Esophagus squamous epithelium (tissue), 5 donors: Measurements from ENCODE around the gene MEF2D. TPM values are rescaled to one million over a fixed set of nuclear protein-coding genes. Genes with fewer than 3 reads are reported as not detected.

Source experiments
- DNase-seq: peaks from one replicate; lab custom pipeline; 2025; lab: John Stamatoyannopoulos, UW
- H3K27ac ChIP-seq, 4 donors: fragments of 200-600 bp; sonication (generic); one replicate each; pipeline ENCODE4 v1.5.1; 2016 to 2019; ENCODE audit warnings: mild to moderate bottlenecking in 1 of 4
- H3K27me3 ChIP-seq, 4 donors: fragments of 200-600 bp; sonication (generic); 1 replicate in 3 of 4; 2 replicates in 1 of 4; pipeline versions ENCODE4 v1.5.1 to v1.6.0; 2017 to 2021; ENCODE audit warnings: antibody characterized with exemption in 1 of 4
- H3K36me3 ChIP-seq, 3 donors: fragments of 200-600 bp; sonication (generic); one replicate each; pipeline ENCODE4 v1.5.1; 2016 to 2019
- H3K4me1 ChIP-seq, 3 donors: fragments of 200-600 bp; sonication (generic); one replicate each; pipeline ENCODE4 v1.5.1; 2017 to 2019
- H3K4me3 ChIP-seq, 4 donors: fragments of 200-600 bp; sonication (generic); 1 replicate in 3 of 4; 2 replicates in 1 of 4; pipeline ENCODE4 v1.5.1; 2016 to 2019; ENCODE audit warnings: mild to moderate bottlenecking in 2 of 4, moderate library complexity in 1 of 4
- H3K9me3 ChIP-seq, 3 donors: fragments of 200-600 bp; sonication (generic); one replicate each; pipeline ENCODE4 v1.5.1; 2016 to 2019
- POLR2A ChIP-seq, 4 donors: fragments of 450-650 bp; IDR thresholded peaks; one replicate each; pipeline ENCODE4 v1.6.1; 2017; ENCODE audit warnings: antibody characterized with exemption in 4 of 4, mild to moderate bottlenecking in 4 of 4, moderate library complexity in 3 of 4
- WGBS, 2 donors: methylation state at CpG; one replicate each; pipeline ENCODE4 v1.1.5; 2018; 5-methylcytosine and 5-hydroxymethylcytosine counted together
- intact Hi-C: fragments of 100-400 bp; cut with DNase I; formaldehyde crosslinking; loops from one replicate; pipeline ENCODE4 v1.15.0; 2022
- total RNA-seq, 4 donors: library from RNA; depleted of rRNA; stranded (reverse); fragments of >200 nt; gene quantifications; one replicate each; pipeline ENCODE4 v1.1.0, GENCODE V29; 2016
- TF ChIP-seq, protein P1 (sequence below), 6 experiments: fragments of 450-650 bp in 4 of 6; fragments of 200-600 bp in 2 of 6; sonication (generic) in 2 of 6; IDR thresholded peaks; one replicate each; pipeline ENCODE4 v1.5.1; 2016 to 2019; ENCODE audit warnings: antibody characterized with exemption in 6 of 6, mild to moderate bottlenecking in 4 of 6, moderate library complexity in 4 of 6
- donor health status: DM: yes; HTN: yes; CAD: no.

MEF2D gene
- total RNA-seq, 4 donors from 2014 or later: 9.1 to 30.1 (median 12.1) TPM

DNA sequence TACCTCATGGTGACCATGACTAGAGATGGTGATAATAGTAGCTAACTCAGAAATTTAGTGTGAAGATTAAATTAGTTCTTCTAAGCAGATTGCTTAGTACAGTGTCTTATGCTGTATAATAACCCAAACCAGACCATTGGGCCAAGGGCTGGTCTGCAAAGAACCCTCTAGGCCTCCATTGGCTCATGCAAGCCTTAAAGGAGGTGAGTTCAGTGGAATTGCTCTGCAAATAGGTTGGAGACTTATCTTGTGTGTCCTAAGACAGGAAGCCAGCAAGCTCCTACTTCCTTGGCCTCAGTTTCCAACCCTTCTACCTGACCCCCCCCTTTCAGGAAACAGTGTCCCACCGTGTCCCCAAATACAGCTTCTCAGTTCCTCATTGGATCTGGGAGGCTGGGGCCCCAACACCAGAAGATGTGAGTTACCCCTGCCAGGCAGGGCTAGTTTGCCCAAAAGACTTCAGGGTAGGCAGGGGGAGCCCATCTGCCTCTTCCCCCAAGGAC lies 1.9 kb upstream of the MEF2D start:
- H3K4me1 ChIP-seq: peaks cover 53 to 73% (median 61%) of the 10 kb centered on the region in 3 donors
- peak overlapping the region; percentile 99 to 100 (median 100) for H3K27ac ChIP-seq
- H3K9me3 ChIP-seq: no peaks in the 10 kb centered on the region
- 13% methylated on average over 1 of the region's 1 CpG; no CpG with 5 or more reads in 1 of the 2 donors for WGBS, 2 donors
- no peak for DNase-seq
- no peak for TF ChIP-seq POLR2A (IDR thresholded peaks at IDR 0.05)
- TF ChIP-seq, protein P1, sequence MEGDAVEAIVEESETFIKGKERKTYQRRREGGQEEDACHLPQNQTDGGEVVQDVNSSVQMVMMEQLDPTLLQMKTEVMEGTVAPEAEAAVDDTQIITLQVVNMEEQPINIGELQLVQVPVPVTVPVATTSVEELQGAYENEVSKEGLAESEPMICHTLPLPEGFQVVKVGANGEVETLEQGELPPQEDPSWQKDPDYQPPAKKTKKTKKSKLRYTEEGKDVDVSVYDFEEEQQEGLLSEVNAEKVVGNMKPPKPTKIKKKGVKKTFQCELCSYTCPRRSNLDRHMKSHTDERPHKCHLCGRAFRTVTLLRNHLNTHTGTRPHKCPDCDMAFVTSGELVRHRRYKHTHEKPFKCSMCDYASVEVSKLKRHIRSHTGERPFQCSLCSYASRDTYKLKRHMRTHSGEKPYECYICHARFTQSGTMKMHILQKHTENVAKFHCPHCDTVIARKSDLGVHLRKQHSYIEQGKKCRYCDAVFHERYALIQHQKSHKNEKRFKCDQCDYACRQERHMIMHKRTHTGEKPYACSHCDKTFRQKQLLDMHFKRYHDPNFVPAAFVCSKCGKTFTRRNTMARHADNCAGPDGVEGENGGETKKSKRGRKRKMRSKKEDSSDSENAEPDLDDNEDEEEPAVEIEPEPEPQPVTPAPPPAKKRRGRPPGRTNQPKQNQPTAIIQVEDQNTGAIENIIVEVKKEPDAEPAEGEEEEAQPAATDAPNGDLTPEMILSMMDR (IDR thresholded peaks at IDR 0.05): no peak
- no peaks in the 10 kb centered on the region for H3K27me3 ChIP-seq
- no peaks in the 10 kb centered on the region for H3K36me3 ChIP-seq
- H3K4me3 ChIP-seq: peak overlapping the region in 2 of 4 donors; percentile 17 to 55
- intact Hi-C loops: no loop called here

DNA sequence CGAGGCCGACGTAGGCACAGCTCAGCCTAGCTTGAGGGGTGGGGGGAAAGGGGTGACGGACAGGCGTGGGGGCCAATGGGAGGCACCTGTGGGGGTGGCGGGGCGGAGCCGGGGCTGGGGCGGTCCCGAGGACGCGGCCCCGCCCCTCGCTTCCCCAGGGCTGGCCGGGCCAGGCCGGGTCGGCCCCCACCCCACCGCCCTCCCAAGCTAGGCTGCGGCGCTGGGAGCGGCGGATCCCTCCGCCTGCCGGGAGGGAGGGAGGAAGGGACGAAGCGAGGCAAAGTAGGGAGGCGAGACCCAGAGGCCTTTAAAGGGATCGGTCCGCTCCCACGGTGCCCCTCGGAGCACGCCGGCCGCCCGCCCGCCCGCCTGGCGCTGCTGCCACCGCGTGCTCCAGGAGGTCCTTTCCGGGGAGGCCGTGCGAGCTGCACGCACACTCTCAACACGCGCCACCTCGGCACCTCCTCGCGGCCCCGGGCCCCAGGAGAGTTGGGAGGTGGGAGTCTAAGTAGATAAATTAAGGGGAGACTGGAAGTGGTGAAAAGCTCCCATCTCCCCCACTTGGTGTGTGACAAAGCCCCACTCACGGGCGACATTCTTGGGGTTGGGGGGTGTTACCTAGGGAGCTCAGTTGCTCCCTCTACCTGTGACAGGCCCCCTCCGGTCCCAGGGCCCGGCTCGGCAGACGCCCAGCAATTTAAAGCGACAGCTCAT lies 375 bp upstream of the MEF2D start:
- TF ChIP-seq, protein P1 (IDR thresholded peaks at IDR 0.05): peak; percentile 36 to 67 (median 59)
- peak in 3 of 4 donors; percentile 84 to 97 (median 89) for TF ChIP-seq POLR2A (IDR thresholded peaks at IDR 0.05)
- WGBS, 2 donors: 0 to 1% methylated on average over 5 to 20 of the region's 57 CpGs
- Histone ChIP-seq H3K4me3 (peak overlapping the region; percentile 84 to 99 (median 92)), H3K9me3 (no peaks in the 10 kb centered on the region), H3K27ac (peak overlapping the region; percentile 99 to 100 (median 100)), H3K27me3 (no peaks in the 10 kb centered on the region), H3K4me1 (peaks cover 67 to 82% (median 75%) of the 10 kb centered on the region in 3 donors), H3K36me3 (no peaks in the 10 kb centered on the region)
- peak; percentile 70 for DNase-seq
- intact Hi-C loops: no loop called here

DNA sequence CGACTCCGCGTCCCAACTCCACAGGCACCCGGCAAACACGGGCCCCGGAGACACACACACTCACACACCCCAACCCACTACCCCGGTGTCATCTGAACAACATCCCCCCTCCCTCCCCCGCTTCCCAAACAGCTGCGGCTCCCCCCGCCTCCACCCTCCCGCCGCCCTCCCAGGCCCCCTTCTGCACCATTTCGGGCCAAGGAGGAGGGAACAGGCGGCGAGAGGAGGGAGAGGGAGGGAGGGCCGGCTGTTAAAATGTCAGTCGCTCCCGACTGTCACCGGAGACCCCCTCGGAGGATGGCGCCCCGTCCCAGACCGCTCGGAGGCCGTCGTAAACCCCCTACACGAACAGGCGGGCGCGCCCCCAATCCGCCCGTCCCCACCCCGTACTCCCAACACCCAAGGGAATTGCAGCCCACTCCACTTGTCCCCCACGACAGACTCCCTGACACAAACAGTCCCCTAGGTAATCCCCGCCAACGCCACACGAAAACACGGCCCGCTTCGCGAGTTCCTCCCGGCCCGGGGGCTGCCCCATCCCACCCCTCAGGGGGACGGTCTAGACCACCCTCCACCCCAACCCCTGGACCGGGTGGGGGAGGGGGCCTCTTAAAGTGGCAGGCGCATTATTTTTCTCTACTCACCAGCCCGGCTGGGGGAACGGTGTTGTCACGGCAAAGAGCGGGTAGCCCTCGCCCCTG lies 583 bp downstream of the MEF2D start:
- intact Hi-C loops: loop anchor here (5.0 kb wide), 1 partner anchor 43 kb away; no protein-coding TSS in a partner anchor
- peak overlapping the region; percentile 99 to 100 (median 100) for H3K27ac ChIP-seq
- WGBS, 2 donors: no CpG with 5 or more reads among the region's 51 CpGs
- H3K27me3 ChIP-seq: no peaks in the 10 kb centered on the region
- no peaks in the 10 kb centered on the region for H3K9me3 ChIP-seq
- H3K4me3 ChIP-seq: peak overlapping the region; percentile 84 to 99 (median 92)
- H3K36me3 ChIP-seq: peaks cover 0 to 4% (median 0%) of the 10 kb centered on the region in 3 donors
- TF ChIP-seq, protein P1 (IDR thresholded peaks at IDR 0.05): no peak
- TF ChIP-seq POLR2A (IDR thresholded peaks at IDR 0.05): no peak
- no peak for DNase-seq
- peaks cover 67 to 84% (median 78%) of the 10 kb centered on the region in 3 donors for H3K4me1 ChIP-seq

DNA sequence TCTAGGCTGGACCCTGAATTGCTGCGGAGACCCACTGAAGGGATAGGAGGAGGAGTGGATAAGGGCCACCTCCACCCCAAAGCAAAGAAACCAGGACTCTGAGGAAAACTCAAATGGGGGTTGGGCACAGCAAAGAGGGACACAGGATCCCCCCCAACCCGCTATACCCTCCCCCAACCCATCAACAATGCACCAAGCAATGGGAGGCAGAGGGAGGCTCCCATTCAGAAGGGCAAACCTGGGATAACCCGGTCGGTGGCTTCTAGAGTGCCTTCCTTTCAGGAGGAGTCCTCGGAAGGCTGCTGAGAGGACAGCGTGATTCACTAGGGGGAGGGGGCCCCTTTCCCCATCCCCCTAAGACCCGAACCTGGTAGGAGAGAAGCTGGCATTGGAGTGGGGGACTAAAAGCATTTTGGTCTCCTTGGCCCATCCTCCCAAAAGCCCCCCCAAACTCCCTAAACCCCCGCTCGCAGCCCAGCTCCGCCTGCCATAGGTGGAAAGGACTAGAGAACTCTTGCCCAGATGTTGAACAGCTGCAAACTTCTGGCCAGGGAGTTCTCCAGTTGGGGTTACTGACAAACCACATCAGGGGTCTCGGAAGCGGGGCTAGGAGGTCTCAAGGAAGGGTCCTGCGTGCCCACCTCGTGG lies 1.3 kb downstream of the MEF2D start:
- intact Hi-C loops: loop anchor here (5.0 kb wide), 1 partner anchor 42 kb away; no protein-coding TSS in a partner anchor
- Histone ChIP-seq H3K27ac (peak overlapping the region; percentile 99 to 100 (median 100)), H3K4me3 (peak overlapping the region; percentile 84 to 99 (median 92)), H3K9me3 (no peaks in the 10 kb centered on the region), H3K36me3 (peaks cover 0 to 11% (median 0%) of the 10 kb centered on the region in 3 donors), H3K27me3 (no peaks in the 10 kb centered on the region), H3K4me1 (peaks cover 68 to 84% (median 80%) of the 10 kb centered on the region in 3 donors)
- WGBS, 2 donors: 0% methylated on average over 1 to 9 of the region's 14 CpGs
- no peak for DNase-seq
- no peak for TF ChIP-seq POLR2A (IDR thresholded peaks at IDR 0.05)
- TF ChIP-seq, protein P1 (IDR thresholded peaks at IDR 0.05): no peak
